NCI-H1417 (cell line): ENCODE results near the gene SPATS1.

Source experiments
- DNase-seq, 3 experiments: peaks; one replicate each; lab custom pipeline; 2025; lab: John Stamatoyannopoulos, UW

SPATS1 gene

GRCh38 chr6:44342489-44342888 is at the start of gene SPATS1:
SPATS1 (plus strand) TSS chr6:44342650; CDS start chr6:44343096, 446 bp downstream.
- peak in 2 of 3 experiments; percentile 33 to 64 for DNase-seq

- DNase-seq: no peak
These were observed 49.6 kb upstream of the SPATS1 start for GRCh38 chr6:44292661-44293365.

- DNase-seq: no peak
These were observed 47.3 kb upstream of the SPATS1 start for GRCh38 chr6:44294832-44295791.

- peak; percentile 38 to 77 (median 75) for DNase-seq
These were observed 45.1 kb upstream of the SPATS1 start for GRCh38 chr6:44297063-44298038.

GRCh38 chr6:44298055-44298803 is 44.2 kb upstream of the SPATS1 start:
- DNase-seq: peak in 1 of 3 experiments; percentile 50

GRCh38 chr6:44298864-44299263 is 43.6 kb upstream of the SPATS1 start:
- DNase-seq: peak in 1 of 3 experiments; percentile 21

- no peak for DNase-seq
These were observed 42.1 kb upstream of the SPATS1 start for GRCh38 chr6:44300292-44300823.

- DNase-seq: no peak
These were observed 41.3 kb upstream of the SPATS1 start for GRCh38 chr6:44301106-44301505.

- no peak for DNase-seq
These were observed 40.5 kb upstream of the SPATS1 start for GRCh38 chr6:44301782-44302564.

- no peak for DNase-seq
These were observed 39.6 kb upstream of the SPATS1 start for GRCh38 chr6:44302856-44303255.

- DNase-seq: no peak
These were observed 38.6 kb upstream of the SPATS1 start for GRCh38 chr6:44303842-44304241.

GRCh38 chr6:44304282-44305199 is 37.9 kb upstream of the SPATS1 start:
- DNase-seq: peak in 2 of 3 experiments; percentile 15 to 31

GRCh38 chr6:44305200-44305725 is 37.2 kb upstream of the SPATS1 start:
- DNase-seq: no peak

GRCh38 chr6:44306710-44307109 is 35.7 kb upstream of the SPATS1 start:
- no peak for DNase-seq

GRCh38 chr6:44307217-44307616 is 35.2 kb upstream of the SPATS1 start:
- DNase-seq: no peak

GRCh38 chr6:44309092-44309491 is 33.4 kb upstream of the SPATS1 start:
- no peak for DNase-seq

- DNase-seq: no peak
These were observed 32.8 kb upstream of the SPATS1 start for GRCh38 chr6:44309631-44310030.

GRCh38 chr6:44310241-44310640 is 32.2 kb upstream of the SPATS1 start:
- no peak for DNase-seq

- DNase-seq: no peak
These were observed 31.1 kb upstream of the SPATS1 start for GRCh38 chr6:44311304-44311703.
